HL-60 (cell line): ENCODE data around the gene NEB.

ENCODE experiments used
- DNase-seq, 2 experiments: peaks; one replicate each; pipeline ENCODE4 v3.0.0-alpha.2; 2010 to 2020; ENCODE audit warnings: low read depth in 1 of 2, low spot score in 1 of 2
- H3K27ac ChIP-seq: fragments of 250-450 bp; sonication (Bioruptor Pico); replicated peaks from 2 replicates; pipeline ENCODE4 v1.5.1; 2020; ENCODE audit warnings: mild to moderate bottlenecking, moderate library complexity
- H3K27me3 ChIP-seq: fragments of 250-450 bp; sonication (Bioruptor Pico); 2 replicates; pipeline ENCODE4 v1.5.1; 2021; ENCODE audit warnings: mild to moderate bottlenecking, moderate library complexity; ENCODE audit not compliant: insufficient read depth, poor library complexity, severe bottlenecking
- H3K4me3 ChIP-seq: replicated peaks from 2 replicates; pipeline ENCODE4 v1.5.1; 2011; ENCODE audit warnings: mild to moderate bottlenecking, control low read depth, low read length; ENCODE audit not compliant: insufficient read depth
- GABPA ChIP-seq: IDR thresholded peaks from 2 replicates; pipeline ENCODE4 v1.6.1; 2012; ENCODE audit warnings: low read depth
- POLR2AphosphoS5 ChIP-seq: IDR thresholded peaks from 2 replicates; pipeline ENCODE4 v1.6.1; 2012; ENCODE audit warnings: low read depth
- REST ChIP-seq: IDR thresholded peaks from 2 replicates; pipeline ENCODE4 v1.6.1; 2012; ENCODE audit warnings: low read depth; ENCODE audit not compliant: insufficient replicate concordance
- SPI1 ChIP-seq: IDR thresholded peaks from 2 replicates; pipeline ENCODE4 v1.6.1; 2012; ENCODE audit warnings: low read depth, mild to moderate bottlenecking, borderline replicate concordance
- TF ChIP-seq, protein P1 (sequence below): IDR thresholded peaks from one replicate; pipeline ENCODE4 v1.5.1; 2011; ENCODE audit warnings: low read length, control low read depth, inconsistent platforms; ENCODE audit not compliant: insufficient read depth

The NEB gene

GRCh38 chr2:151638191-151638933, 95.9 kb downstream of the NEB start:
- peak in 1 of 2 experiments; percentile 15 for DNase-seq
- TF ChIP-seq REST: no peak
- no peak for TF ChIP-seq POLR2AphosphoS5
- TF ChIP-seq, protein P1, sequence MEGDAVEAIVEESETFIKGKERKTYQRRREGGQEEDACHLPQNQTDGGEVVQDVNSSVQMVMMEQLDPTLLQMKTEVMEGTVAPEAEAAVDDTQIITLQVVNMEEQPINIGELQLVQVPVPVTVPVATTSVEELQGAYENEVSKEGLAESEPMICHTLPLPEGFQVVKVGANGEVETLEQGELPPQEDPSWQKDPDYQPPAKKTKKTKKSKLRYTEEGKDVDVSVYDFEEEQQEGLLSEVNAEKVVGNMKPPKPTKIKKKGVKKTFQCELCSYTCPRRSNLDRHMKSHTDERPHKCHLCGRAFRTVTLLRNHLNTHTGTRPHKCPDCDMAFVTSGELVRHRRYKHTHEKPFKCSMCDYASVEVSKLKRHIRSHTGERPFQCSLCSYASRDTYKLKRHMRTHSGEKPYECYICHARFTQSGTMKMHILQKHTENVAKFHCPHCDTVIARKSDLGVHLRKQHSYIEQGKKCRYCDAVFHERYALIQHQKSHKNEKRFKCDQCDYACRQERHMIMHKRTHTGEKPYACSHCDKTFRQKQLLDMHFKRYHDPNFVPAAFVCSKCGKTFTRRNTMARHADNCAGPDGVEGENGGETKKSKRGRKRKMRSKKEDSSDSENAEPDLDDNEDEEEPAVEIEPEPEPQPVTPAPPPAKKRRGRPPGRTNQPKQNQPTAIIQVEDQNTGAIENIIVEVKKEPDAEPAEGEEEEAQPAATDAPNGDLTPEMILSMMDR: no peak
- no peak for TF ChIP-seq SPI1
- TF ChIP-seq GABPA: no peak
- no peak overlapping the region for H3K4me3 ChIP-seq
- no peaks in the 10 kb centered on the region for H3K27me3 ChIP-seq
- peak overlapping the region; percentile 85 for H3K27ac ChIP-seq

GRCh38 chr2:151637271-151637781, 97.0 kb downstream of the NEB start:
- peak overlapping the region; percentile 31 for H3K4me3 ChIP-seq
- DNase-seq: peak; percentile 57 to 94
- TF ChIP-seq, protein P1: no peak
- TF ChIP-seq REST (peak; percentile 40), GABPA (no peak), POLR2AphosphoS5 (no peak), SPI1 (peak; percentile 77)
- peak overlapping the region; percentile 85 for H3K27ac ChIP-seq
- H3K27me3 ChIP-seq: no peaks in the 10 kb centered on the region

DNA sequence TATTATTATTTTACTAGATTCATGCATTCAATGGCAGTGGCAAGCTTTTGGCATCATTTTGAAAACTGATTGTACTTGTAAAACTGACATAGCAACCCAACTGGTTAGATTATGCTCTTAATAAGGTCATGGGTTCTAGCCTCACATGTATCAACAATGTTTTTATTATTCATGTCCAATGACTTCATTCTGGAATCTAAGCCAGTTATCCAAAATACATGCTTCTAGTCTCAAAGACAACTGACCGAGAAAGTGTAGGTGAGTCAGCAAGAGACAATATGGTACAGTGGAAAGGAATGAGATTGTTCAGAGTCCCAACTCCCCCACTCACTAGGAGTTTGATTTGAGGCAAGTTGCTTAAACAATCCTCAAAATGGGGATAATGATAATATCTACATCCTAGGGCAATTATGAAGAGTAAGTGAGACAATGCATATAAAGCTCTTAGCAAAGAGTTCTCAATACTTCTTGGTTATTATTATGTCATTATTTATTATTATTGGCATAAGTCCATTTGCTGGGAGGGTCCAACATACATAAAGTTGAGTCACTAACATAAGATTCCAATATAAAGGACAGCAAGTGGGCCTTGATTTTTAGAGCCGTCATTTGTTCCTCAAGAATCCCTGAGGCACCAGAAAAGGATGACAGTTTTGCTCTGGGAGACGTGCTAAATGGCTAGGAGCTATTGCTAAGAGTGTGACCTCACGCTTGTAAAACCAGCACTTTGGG, 99.4 kb downstream of the NEB start:
- Histone ChIP-seq H3K27ac (no peak overlapping the region), H3K4me3 (no peak overlapping the region), H3K27me3 (no peaks in the 10 kb centered on the region)
- TF ChIP-seq, protein P1: no peak
- TF ChIP-seq REST (no peak), POLR2AphosphoS5 (no peak), SPI1 (no peak), GABPA (no peak)
- DNase-seq: no peak
